DOHH2 (cell line): ENCODE results near the gene SLC6A13.

Experiments
- CTCF ChIP-seq: fragments of 200-600 bp; sonication (generic); IDR thresholded peaks from one replicate; pipeline ENCODE4 v1.5.1; 2014; ENCODE audit warnings: antibody characterized with exemption, mild to moderate bottlenecking, low read depth, low read length; ENCODE audit not compliant: poor library complexity, severe bottlenecking
- EZH2phosphoT487 ChIP-seq: fragments of 200-600 bp; sonication (generic); IDR thresholded peaks from 2 replicates; pipeline ENCODE4 v1.6.1; 2017; ENCODE audit warnings: borderline replicate concordance, mild to moderate bottlenecking, antibody characterized with exemption, low read length, moderate library complexity, mixed read lengths

DNA sequence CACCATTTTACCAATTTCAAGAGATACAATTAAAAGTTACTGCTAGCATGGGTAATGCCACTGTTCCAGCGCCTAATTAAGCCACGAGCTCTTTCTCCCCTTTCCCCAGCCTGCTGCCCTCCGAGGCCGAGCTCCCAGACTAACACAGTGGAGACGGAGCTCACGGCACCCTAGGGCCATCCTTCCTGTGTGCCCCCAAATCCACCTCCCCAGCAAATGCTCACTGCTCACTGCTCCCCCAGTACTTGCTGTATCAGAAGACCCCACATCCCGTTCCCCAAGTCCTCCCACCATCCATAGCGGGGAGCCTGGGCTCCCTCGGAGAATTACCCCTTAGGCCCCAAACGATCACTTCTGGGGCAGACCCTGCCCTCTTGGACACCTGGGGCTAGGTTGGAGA lies 91.4 kb downstream of the SLC6A13 start:
- TF ChIP-seq CTCF: no peak
- no peak for TF ChIP-seq EZH2phosphoT487
